MCF 10A (cell line): ENCODE measurements around the gene ZNF827. TPM values are rescaled to one million over a fixed set of nuclear protein-coding genes. Genes with fewer than 3 reads are reported as not detected.

Source experiments
- BruUV-seq: library from RNA; stranded (reverse); fragments of 400-500 nt; replicated peaks from 2 replicates; lab custom pipeline; 2021; lab: Mats Ljungman, UMichigan
- CTCF ChIA-PET: fragments of 300-600 bp; sonication (Branson Sonifier 250); formaldehyde crosslinking; extraction: SDS; loops from one replicate; lab custom pipeline; 2021; ENCODE audit warnings: antibody characterized with exemption, inconsistent platforms; lab: Yijun Ruan, JAX
- POLR2A ChIA-PET: fragments of 300-600, 350-650 bp; sonication (Branson Sonifier 250); formaldehyde crosslinking; extraction: SDS; loops from one replicate; lab custom pipeline; 2020; ENCODE audit warnings: antibody characterized with exemption, inconsistent platforms; lab: Yijun Ruan, JAX
- DNase-seq: peaks from one replicate; pipeline ENCODE4 v3.0.0-alpha.2; 2018; ENCODE audit not compliant: unreplicated experiment
- H3K27ac Mint-ChIP-seq: one replicate; pipeline ENCODE4 v1.8.0; 2022; ENCODE audit warnings: mild to moderate bottlenecking, low read depth, mixed read lengths; ENCODE audit not compliant: unreplicated experiment
- H3K27me3 Mint-ChIP-seq: one replicate; pipeline ENCODE4 v1.8.0; 2022; ENCODE audit warnings: mixed read lengths; ENCODE audit not compliant: insufficient read depth, unreplicated experiment
- H3K36me3 Mint-ChIP-seq: one replicate; pipeline ENCODE4 v1.8.0; 2022; ENCODE audit warnings: mild to moderate bottlenecking, moderate library complexity, mixed read lengths; ENCODE audit not compliant: insufficient read depth, unreplicated experiment
- H3K4me1 Mint-ChIP-seq: one replicate; pipeline ENCODE4 v1.8.0; 2022; ENCODE audit warnings: mixed read lengths; ENCODE audit not compliant: insufficient read depth, unreplicated experiment
- H3K4me3 Mint-ChIP-seq: one replicate; pipeline ENCODE4 v1.8.0; 2022; ENCODE audit warnings: mild to moderate bottlenecking, moderate library complexity, mixed read lengths; ENCODE audit not compliant: unreplicated experiment
- H3K9me3 Mint-ChIP-seq: one replicate; pipeline ENCODE4 v1.8.0; 2022; ENCODE audit warnings: mixed read lengths; ENCODE audit not compliant: unreplicated experiment
- intact Hi-C: fragments of 100-400 bp; cut with micrococcal nuclease; formaldehyde crosslinking; loops from 2 replicates; pipeline ENCODE4 v1.14.1; 2022
- total RNA-seq: library from RNA; stranded (reverse); gene quantifications from 2 replicates; pipeline ENCODE4 v1.2.3, GENCODE V29; 2022
- TF ChIP-seq, protein P1 (sequence below): fragments of 200-600 bp; IDR thresholded peaks from one replicate; pipeline ENCODE4 v1.8.0; 2022; ENCODE audit warnings: antibody characterized with exemption, mild to moderate bottlenecking; ENCODE audit not compliant: unreplicated experiment

Gene ZNF827
- total RNA-seq, 1 experiment from 2014 or later = 11.3 TPM

DNA sequence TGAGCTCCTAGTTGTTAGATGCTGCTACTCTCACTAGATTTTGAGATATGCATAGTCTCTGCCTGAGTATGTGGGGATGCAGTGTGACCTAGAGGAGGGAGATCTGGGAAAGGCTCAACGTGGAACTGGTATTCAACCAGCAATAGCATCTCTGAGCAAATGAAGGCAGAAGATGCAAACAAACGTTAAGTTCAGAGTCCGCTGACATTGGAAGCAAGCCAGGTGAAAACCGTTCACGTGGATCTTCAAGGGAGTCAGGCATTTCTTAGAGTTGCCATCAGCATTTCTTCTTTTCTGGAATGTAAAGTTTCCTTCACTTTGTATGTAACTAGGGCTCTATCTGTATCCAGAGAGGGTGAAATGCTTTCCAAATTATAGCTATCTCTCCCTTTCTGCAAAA is 198.8 kb downstream of the ZNF827 start:
- H3K4me3 Mint-ChIP-seq = no peak overlapping the region
- H3K4me1 Mint-ChIP-seq = peaks cover 14% of the 10 kb centered on the region
- no TSS peak for BruUV-seq
- H3K27ac Mint-ChIP-seq = no peak overlapping the region
- H3K36me3 Mint-ChIP-seq = no peaks in the 10 kb centered on the region
- no peak for DNase-seq
- POLR2A ChIA-PET = interaction anchor here (1.3 kb wide), 1 partner anchor 121 kb away, joined by 4 read pairs; no protein-coding TSS in a partner anchor
- CTCF ChIA-PET = interaction anchor here (0.6 to 0.9 kb wide), 3 partner anchors 21 to 180 kb away, joined by 3 to 4 read pairs (median 3); no protein-coding TSS in a partner anchor
- TF ChIP-seq, protein P1, sequence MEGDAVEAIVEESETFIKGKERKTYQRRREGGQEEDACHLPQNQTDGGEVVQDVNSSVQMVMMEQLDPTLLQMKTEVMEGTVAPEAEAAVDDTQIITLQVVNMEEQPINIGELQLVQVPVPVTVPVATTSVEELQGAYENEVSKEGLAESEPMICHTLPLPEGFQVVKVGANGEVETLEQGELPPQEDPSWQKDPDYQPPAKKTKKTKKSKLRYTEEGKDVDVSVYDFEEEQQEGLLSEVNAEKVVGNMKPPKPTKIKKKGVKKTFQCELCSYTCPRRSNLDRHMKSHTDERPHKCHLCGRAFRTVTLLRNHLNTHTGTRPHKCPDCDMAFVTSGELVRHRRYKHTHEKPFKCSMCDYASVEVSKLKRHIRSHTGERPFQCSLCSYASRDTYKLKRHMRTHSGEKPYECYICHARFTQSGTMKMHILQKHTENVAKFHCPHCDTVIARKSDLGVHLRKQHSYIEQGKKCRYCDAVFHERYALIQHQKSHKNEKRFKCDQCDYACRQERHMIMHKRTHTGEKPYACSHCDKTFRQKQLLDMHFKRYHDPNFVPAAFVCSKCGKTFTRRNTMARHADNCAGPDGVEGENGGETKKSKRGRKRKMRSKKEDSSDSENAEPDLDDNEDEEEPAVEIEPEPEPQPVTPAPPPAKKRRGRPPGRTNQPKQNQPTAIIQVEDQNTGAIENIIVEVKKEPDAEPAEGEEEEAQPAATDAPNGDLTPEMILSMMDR = no peak
- H3K27me3 Mint-ChIP-seq = no peaks in the 10 kb centered on the region
- intact Hi-C loops = no loop called here
- H3K9me3 Mint-ChIP-seq = no peaks in the 10 kb centered on the region

DNA sequence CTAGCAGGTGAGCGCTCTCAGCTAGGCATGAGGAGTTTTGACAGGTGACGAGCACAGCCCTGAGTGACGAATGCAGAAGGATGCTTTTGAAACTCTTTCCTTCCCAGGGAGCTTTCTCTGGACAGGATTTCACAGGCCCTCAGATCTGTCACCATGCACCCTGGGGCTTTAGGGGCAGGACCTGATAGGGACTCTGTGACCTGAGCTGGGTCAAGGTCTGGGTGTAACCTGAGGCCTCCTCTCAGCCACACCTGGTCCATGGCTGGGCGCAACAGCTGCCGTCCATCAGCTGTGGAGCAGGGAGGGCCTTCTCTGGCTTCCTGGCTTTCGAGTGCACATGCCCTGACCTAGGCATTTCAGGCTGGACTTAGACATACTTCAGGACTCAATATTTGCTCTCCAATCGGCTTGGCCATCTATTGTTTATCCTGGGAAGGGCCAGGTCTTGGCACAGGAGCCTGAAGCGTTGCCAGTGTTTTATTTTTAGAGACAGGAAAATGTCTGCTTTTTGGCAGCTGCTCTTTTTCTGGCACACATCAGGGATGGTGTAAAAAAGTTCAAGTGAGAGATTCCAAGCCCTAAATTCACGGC is 202.3 kb downstream of the ZNF827 start:
- intact Hi-C loops = no loop called here
- peaks cover 34% of the 10 kb centered on the region for H3K4me1 Mint-ChIP-seq
- H3K4me3 Mint-ChIP-seq = no peak overlapping the region
- no peaks in the 10 kb centered on the region for H3K36me3 Mint-ChIP-seq
- POLR2A ChIA-PET = interaction anchor here (0.8 to 2.7 kb wide), 10 partner anchors 20 to 202 kb away, joined by 3 to 11 read pairs (median 3); partner anchors contain the start of genes MMAA and ZNF827
- peak overlapping the region; percentile 98 for H3K27ac Mint-ChIP-seq
- no TSS peak for BruUV-seq
- DNase-seq = peak; percentile 86
- TF ChIP-seq, protein P1 = no peak
- no peaks in the 10 kb centered on the region for H3K27me3 Mint-ChIP-seq
- H3K9me3 Mint-ChIP-seq = no peaks in the 10 kb centered on the region
- CTCF ChIA-PET = interaction anchor here (0.6 to 1.2 kb wide), 3 partner anchors 59 to 203 kb away, joined by 3 read pairs; no protein-coding TSS in a partner anchor

DNA sequence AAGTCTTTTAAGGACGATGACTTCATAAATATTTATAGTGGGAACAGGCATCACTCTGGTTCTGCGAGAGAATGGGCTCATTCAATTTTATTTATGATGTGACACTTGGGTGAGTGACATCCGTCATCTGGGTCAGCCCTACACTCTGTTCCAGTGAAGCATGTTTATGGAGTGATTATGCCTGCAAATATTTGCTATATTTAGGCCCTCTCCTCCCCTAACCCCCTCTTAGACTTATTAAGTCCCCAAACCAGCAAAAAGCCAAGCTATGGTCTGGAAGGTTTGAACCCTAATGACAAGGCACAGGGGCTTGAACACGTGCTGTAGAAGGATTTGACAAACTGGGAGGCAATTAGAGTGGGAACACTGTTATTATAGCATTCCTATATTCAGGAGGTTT is 202.8 kb downstream of the ZNF827 start:
- H3K4me3 Mint-ChIP-seq = peak overlapping the region; percentile 69
- CTCF ChIA-PET = interaction anchor here (0.6 to 1.2 kb wide), 3 partner anchors 60 to 203 kb away, joined by 3 read pairs; no protein-coding TSS in a partner anchor
- no peaks in the 10 kb centered on the region for H3K36me3 Mint-ChIP-seq
- POLR2A ChIA-PET = interaction anchor here (0.7 to 2.7 kb wide), 10 partner anchors 20 to 203 kb away, joined by 3 to 11 read pairs (median 3); partner anchors contain the start of genes MMAA and ZNF827
- DNase-seq = no peak
- BruUV-seq = no TSS peak
- intact Hi-C loops = loop anchor here (1.0 kb wide), 2 partner anchors 72 to 77 kb away; no protein-coding TSS in a partner anchor
- TF ChIP-seq, protein P1 = no peak
- H3K4me1 Mint-ChIP-seq = peaks cover 40% of the 10 kb centered on the region
- no peaks in the 10 kb centered on the region for H3K9me3 Mint-ChIP-seq
- H3K27ac Mint-ChIP-seq = peak overlapping the region; percentile 98
- no peaks in the 10 kb centered on the region for H3K27me3 Mint-ChIP-seq

DNA sequence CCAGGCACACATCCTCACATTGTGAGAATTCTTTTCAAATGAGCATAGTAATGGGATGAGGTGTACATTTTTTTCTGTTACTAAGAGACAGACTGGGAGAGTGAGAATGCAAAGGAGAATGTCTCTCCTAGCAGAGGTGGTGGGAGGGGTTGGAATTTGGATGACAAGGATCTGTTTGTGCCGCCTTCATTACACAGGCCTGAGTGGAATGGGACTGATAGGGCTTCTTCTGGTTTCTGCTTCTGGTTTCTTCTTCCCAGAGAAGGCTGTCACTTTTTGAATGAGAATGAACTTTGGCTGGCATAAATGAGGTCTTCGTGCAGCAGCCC is 203.3 kb downstream of the ZNF827 start:
- H3K27me3 Mint-ChIP-seq = no peaks in the 10 kb centered on the region
- intact Hi-C loops = loop anchor here (1.0 kb wide), 2 partner anchors 73 to 78 kb away; no protein-coding TSS in a partner anchor
- peak overlapping the region; percentile 98 for H3K27ac Mint-ChIP-seq
- no peaks in the 10 kb centered on the region for H3K36me3 Mint-ChIP-seq
- no TSS peak for BruUV-seq
- ChIA-PET CTCF (interaction anchor here (0.8 kb wide), 1 partner anchor 112 kb away, joined by 3 read pairs; no protein-coding TSS in a partner anchor), POLR2A (interaction anchor here (0.7 to 2.7 kb wide), 9 partner anchors 19 to 204 kb away, joined by 3 to 11 read pairs (median 3); partner anchors contain the start of genes MMAA and ZNF827)
- TF ChIP-seq, protein P1 = no peak
- peak overlapping the region; percentile 69 for H3K4me3 Mint-ChIP-seq
- H3K4me1 Mint-ChIP-seq = peaks cover 41% of the 10 kb centered on the region
- DNase-seq = peak; percentile 80
- no peaks in the 10 kb centered on the region for H3K9me3 Mint-ChIP-seq
